ENCODE measurements around the gene CCDC6. TPM values are rescaled to one million over a fixed set of nuclear protein-coding genes. Genes with fewer than 3 reads are reported as not detected.

CCDC6 gene
- total and polyA plus RNA-seq, 2 of the 8 experiments (the other 6 are each of a cell fraction or from before 2014, with no cell fraction given) = 42.2 to 74.4 TPM

DNA sequence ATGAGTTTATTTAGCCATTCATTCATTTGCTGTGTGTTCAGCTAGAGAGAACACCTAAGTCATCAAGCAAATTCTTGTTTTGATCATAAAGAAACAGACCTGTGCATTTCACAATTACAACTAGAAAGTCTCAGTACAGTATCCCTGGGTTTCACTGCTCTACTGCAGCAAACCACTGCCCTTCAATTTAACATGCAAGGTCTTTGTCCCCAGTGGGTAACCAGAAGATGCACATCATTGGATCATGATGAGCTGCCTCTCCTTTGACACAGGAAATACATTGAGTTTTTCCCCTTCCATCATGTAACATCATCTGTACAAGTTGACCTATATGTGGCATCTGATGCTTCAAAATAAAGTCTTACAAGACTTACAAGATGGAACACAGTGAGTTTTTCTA is 82.6 kb downstream of the CCDC6 start:
- Histone ChIP-seq H3K18ac (ENCODE audit: extremely low read depth, low read length) (no peak overlapping the region), H4K20me1 (replicated peaks in 1 of 2; ENCODE audit: control insufficient read depth in 1 of 2, insufficient read depth in 2 of 2, low read length in 2 of 2) (peaks cover 1 to 2% of the 10 kb centered on the region in 2 experiments), H3K36me3 (ENCODE audit: control insufficient read depth in 2 of 4, insufficient read depth in 4 of 4, low read length in 3 of 4) (peaks cover 0 to 5% (median 3%) of the 10 kb centered on the region in 4 experiments; a peak in 3 of 8 replicates), H3K79me2 (ENCODE audit: control insufficient read depth in 1 of 2, insufficient read depth in 2 of 2, low read length in 2 of 2) (peaks cover 11 to 95% of the 10 kb centered on the region in 2 experiments), H4K5ac (ENCODE audit: insufficient read length, low read depth, low read length) (no peak overlapping the region), H3K4me2 (ENCODE audit: insufficient read depth in 1 of 2, low read depth in 2 of 2, low read length in 2 of 2) (no peak overlapping the region), H3K9ac (replicated peaks in 1 of 4; ENCODE audit: extremely low read depth in 1 of 4, low read depth in 3 of 4, low read length in 3 of 4) (no peak overlapping the region), H3K23ac (ENCODE audit: insufficient read length) (no peak overlapping the region), H2BK5ac (ENCODE audit: low read depth, low read length) (no peak overlapping the region), H3K9me3 (ENCODE audit: insufficient read depth in 2 of 2, low read depth in 1 of 2, low read length in 1 of 2) (no peaks in the 10 kb centered on the region), H3K4me3 (ENCODE audit: extremely low read depth in 1 of 4, insufficient read depth in 2 of 4, low read depth in 3 of 4, low read length in 4 of 4) (no peak overlapping the region), H2AK5ac (ENCODE audit: low read depth, low read length) (no peak overlapping the region), H2BK15ac (ENCODE audit: low read length) (no peak overlapping the region), H3K14ac (ENCODE audit: insufficient read length) (no peak overlapping the region), H2BK20ac (ENCODE audit: low read length) (no peak overlapping the region), H2BK120ac (replicated peaks; ENCODE audit: low read depth, low read length) (no peak overlapping the region), H3K56ac (replicated peaks; ENCODE audit: insufficient read length, low read depth, low read length) (no peak overlapping the region), H2BK12ac (ENCODE audit: low read depth, low read length) (no peak overlapping the region), H3K23me2 (ENCODE audit: low read depth, low read length) (no peaks in the 10 kb centered on the region), H3K27me3 (replicated peaks in 1 of 4; ENCODE audit: control insufficient read depth in 3 of 4, extremely low read depth in 1 of 4, insufficient read depth in 3 of 4, low read length in 3 of 4) (no peaks in the 10 kb centered on the region), H3K4me1 (replicated peaks in 1 of 4; ENCODE audit: control insufficient read depth in 3 of 4, insufficient read depth in 4 of 4, low read length in 3 of 4) (peaks cover 0 to 3% (median 0%) of the 10 kb centered on the region in 4 experiments; a peak in 4 of 7 replicates), H3K27ac (ENCODE audit: low read depth, low read length) (no peak overlapping the region), H3K4ac (replicated peaks; ENCODE audit: insufficient read length, low read depth, low read length) (no peak overlapping the region), H4K8ac (ENCODE audit: extremely low read depth, insufficient read depth, low read length) (no peak overlapping the region), H3K79me1 (ENCODE audit: low read depth, low read length) (no peaks in the 10 kb centered on the region; the same call in 1 of the 2 replicates), H4K91ac (replicated peaks; ENCODE audit: insufficient read length, low read length) (no peak overlapping the region), H2AFZ (ENCODE audit: low read length) (no peak overlapping the region)
- DNase-seq (ENCODE audit: low read depth in 1 of 2, low spot score in 2 of 2) (no peak), FAIRE-seq (no peak)
- TF ChIP-seq SP1 (IDR thresholded peaks at IDR 0.05; ENCODE audit: low read depth, low read length) (no peak), NRF1 (IDR thresholded peaks at IDR 0.05; ENCODE audit: low read depth, low read length) (no peak), ATF2 (IDR thresholded peaks at IDR 0.05; ENCODE audit: low read length) (no peak), EP300 (IDR thresholded peaks at IDR 0.05; ENCODE audit: borderline replicate concordance in 1 of 2, low read depth in 2 of 2, low read length in 2 of 2) (no peak)
- POLR2A ChIA-PET (ENCODE audit: partially characterized antibody) = no interaction called here
- CTCF ChIA-PET (ENCODE audit: partially characterized antibody) = interaction anchor here (0.8 to 7.1 kb wide), 12 partner anchors 8 to 201 kb away, joined by 3 to 40 read pairs (median 5); no protein-coding TSS in a partner anchor

Measured in H1 (cell line).